PFSK-1 (cell line): ENCODE measurements around the gene PIEZO1.

Experiments used
- FOXP2 ChIP-seq: optimal IDR thresholded peaks from 2 replicates; pipeline ENCODE3; 2011; ENCODE audit warnings: borderline replicate concordance, control low read depth, inconsistent platforms; ENCODE audit not compliant: insufficient read depth; ENCODE audit errors: extremely low read length, extremely low read depth
- POLR2AphosphoS5 ChIP-seq: IDR thresholded peaks from 2 replicates; pipeline ENCODE4 v1.6.1; 2012; ENCODE audit warnings: low read depth, mild to moderate bottlenecking, control low read depth, low read length, moderate library complexity
- SIN3A ChIP-seq: IDR thresholded peaks from 2 replicates; pipeline ENCODE4 v1.6.1; 2012; ENCODE audit warnings: mild to moderate bottlenecking, low read length, moderate library complexity, borderline replicate concordance; ENCODE audit not compliant: insufficient read depth
- TAF1 ChIP-seq: IDR thresholded peaks from 2 replicates; pipeline ENCODE4 v1.6.1; 2012; ENCODE audit warnings: low read length, control low read depth, borderline replicate concordance; ENCODE audit not compliant: insufficient read depth
- TF ChIP-seq, protein P1 (sequence below), 2 experiments: IDR thresholded peaks; 2 replicates each; pipeline versions ENCODE4 v1.6.1 to v1.8.0; 2011 to 2012; ENCODE audit warnings: low read depth in 2 of 2, low read length in 2 of 2, control low read depth in 1 of 2, inconsistent platforms in 1 of 2, mild to moderate bottlenecking in 1 of 2, moderate library complexity in 1 of 2; ENCODE audit not compliant: insufficient read depth in 1 of 2

PIEZO1 gene

GRCh38 chr16:88741368-88741767 lies 43.7 kb downstream of the PIEZO1 start:
- no peak for TF ChIP-seq FOXP2
- TF ChIP-seq POLR2AphosphoS5, result no peak
- no peak for TF ChIP-seq TAF1
- TF ChIP-seq, protein P1, sequence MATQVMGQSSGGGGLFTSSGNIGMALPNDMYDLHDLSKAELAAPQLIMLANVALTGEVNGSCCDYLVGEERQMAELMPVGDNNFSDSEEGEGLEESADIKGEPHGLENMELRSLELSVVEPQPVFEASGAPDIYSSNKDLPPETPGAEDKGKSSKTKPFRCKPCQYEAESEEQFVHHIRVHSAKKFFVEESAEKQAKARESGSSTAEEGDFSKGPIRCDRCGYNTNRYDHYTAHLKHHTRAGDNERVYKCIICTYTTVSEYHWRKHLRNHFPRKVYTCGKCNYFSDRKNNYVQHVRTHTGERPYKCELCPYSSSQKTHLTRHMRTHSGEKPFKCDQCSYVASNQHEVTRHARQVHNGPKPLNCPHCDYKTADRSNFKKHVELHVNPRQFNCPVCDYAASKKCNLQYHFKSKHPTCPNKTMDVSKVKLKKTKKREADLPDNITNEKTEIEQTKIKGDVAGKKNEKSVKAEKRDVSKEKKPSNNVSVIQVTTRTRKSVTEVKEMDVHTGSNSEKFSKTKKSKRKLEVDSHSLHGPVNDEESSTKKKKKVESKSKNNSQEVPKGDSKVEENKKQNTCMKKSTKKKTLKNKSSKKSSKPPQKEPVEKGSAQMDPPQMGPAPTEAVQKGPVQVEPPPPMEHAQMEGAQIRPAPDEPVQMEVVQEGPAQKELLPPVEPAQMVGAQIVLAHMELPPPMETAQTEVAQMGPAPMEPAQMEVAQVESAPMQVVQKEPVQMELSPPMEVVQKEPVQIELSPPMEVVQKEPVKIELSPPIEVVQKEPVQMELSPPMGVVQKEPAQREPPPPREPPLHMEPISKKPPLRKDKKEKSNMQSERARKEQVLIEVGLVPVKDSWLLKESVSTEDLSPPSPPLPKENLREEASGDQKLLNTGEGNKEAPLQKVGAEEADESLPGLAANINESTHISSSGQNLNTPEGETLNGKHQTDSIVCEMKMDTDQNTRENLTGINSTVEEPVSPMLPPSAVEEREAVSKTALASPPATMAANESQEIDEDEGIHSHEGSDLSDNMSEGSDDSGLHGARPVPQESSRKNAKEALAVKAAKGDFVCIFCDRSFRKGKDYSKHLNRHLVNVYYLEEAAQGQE (IDR thresholded peaks at IDR 0.05; ENCODE audit: insufficient read depth in 1 of 2, low read depth in 2 of 2, low read length in 2 of 2), result no peak
- TF ChIP-seq SIN3A, result no peak

- TF ChIP-seq FOXP2, result no peak
- TF ChIP-seq TAF1, result no peak
- TF ChIP-seq POLR2AphosphoS5, result no peak
- TF ChIP-seq SIN3A, result no peak
- TF ChIP-seq, protein P1 (IDR thresholded peaks at IDR 0.05; ENCODE audit: insufficient read depth in 1 of 2, low read depth in 2 of 2, low read length in 2 of 2), result no peak
These were observed 44.3 kb downstream of the PIEZO1 start for GRCh38 chr16:88740727-88741055.

DNA sequence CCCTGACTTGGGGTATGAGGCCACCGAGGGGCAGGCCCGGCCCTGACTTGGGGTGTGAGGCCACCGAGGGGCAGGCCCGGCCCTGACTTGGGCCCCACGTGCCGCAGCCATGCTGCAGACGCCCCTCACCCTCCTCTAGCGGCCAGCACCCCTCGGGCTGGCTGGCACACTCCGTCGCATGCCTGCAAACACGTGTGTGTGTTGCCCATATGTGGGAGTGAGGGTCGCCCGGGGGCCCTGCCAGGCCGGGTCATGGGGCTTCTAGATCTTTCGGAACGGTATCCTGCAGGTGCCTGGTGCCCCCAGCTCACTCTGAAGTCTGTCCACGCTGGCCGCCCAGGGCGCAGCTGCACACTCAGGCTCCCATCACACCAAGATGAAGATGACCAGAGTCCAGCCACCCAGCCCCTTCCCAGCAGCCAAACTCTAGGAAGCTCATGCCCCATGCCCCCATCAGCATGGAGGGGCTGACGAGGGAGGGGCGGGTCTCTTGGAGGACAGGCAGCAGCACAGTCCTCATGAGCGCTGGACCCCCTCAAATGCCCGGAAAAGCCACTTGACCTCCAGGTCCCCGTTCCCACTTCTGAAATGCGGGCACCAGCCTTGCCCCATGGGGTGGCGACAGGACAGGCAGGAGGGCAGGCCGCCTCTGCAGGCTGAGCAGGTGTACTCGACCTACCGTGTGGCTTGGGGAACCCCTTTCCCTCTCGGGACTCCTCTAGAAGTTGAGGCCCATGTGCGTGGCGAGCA lies 44.9 kb downstream of the PIEZO1 start:
- TF ChIP-seq FOXP2 (no peak), POLR2AphosphoS5 (no peak)
- TF ChIP-seq, protein P1 (IDR thresholded peaks at IDR 0.05; ENCODE audit: insufficient read depth in 1 of 2, low read depth in 2 of 2, low read length in 2 of 2), result no peak

DNA sequence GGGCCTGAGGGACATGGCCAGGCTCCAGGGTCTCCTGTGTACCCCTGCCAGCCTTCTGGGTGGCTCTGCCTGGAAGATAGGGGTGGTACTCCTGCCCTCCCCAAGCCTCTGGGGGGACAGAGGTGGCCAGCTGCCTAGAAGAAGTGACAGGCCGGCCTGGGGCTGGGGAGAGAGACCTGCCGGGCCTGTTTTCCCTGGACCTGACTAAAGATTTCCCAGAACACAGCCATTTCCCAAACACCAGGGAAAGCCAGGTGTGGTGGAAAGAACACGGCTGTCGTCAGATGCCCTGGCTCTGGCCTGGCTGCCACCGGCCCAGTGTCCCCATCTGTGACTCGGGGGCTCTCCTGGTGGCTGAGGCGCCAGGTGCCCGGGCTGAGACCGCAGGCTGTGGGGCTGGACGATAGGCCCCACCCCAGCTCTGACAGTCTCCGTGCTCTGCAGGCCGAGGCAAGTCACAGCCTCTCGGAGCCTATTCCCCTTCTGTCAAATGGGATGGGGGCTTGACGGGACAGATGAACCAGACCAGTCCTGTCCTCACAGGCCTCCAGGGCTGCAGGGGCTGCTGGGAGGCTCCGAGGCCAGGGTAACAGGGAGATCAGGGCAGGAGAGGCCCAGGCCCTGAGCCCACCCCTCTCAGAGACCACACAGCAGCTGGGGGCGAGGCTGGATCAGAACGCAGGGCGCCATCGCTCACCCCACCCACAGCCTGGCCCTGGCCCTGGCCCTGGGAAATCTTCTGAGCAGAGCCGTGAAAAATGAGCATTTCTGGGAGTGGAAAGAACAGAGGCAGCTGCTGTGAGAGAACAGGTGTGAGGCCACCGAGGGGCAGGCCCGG lies 45.7 kb downstream of the PIEZO1 start:
- TF ChIP-seq, protein P1 (IDR thresholded peaks at IDR 0.05; ENCODE audit: insufficient read depth in 1 of 2, low read depth in 2 of 2, low read length in 2 of 2), result no peak
- TF ChIP-seq FOXP2, result no peak
- TF ChIP-seq POLR2AphosphoS5, result no peak
- no peak for TF ChIP-seq SIN3A
- no peak for TF ChIP-seq TAF1
